ENCODE results near the gene NTN4. TPM values are rescaled to one million over a fixed set of nuclear protein-coding genes. Genes with fewer than 3 reads are reported as not detected.
A peak's percentile ranks its signal among the peaks of the same experiment; 100 is the strongest.
"Not testable (repeated sequence)": the region's sequence is repeated elsewhere in the genome, so short reads cannot be mapped to it uniquely, and the experiment has no call there.

NTN4 gene
- total and polyA plus RNA-seq, 4 donors, result 19.5 to 68.9 (median 63.8) TPM

GRCh38 chr12:95787274-95787818 is 3.2 kb downstream of the NTN4 start:
- no peak overlapping the region for H3K4me3 ChIP-seq (ENCODE audit: low read length in 2 of 2)
- no peaks in the 10 kb centered on the region for H3K27me3 ChIP-seq (ENCODE audit: control insufficient read depth in 1 of 2, insufficient read depth in 2 of 2, low read length in 1 of 2)
- DNase-seq (no peak), ATAC-seq (ENCODE audit: low FRiP score) (no peak)
- H3K27ac ChIP-seq (ENCODE audit: low read depth in 1 of 2, low read length in 2 of 2), result no peak overlapping the region
- 91 to 93% methylated on average over 12 of the region's 12 CpGs for WGBS, 2 donors
- no peaks in the 10 kb centered on the region for H3K9me3 ChIP-seq (ENCODE audit: control insufficient read depth, low read length)
- H3K4me1 ChIP-seq (ENCODE audit: control insufficient read depth in 1 of 2, insufficient read depth in 2 of 2, low read length in 2 of 2), result peaks cover 0 to 11% of the 10 kb centered on the region in 2 donors
- intact Hi-C loops (cut with DNase I), result loop anchor here in 1 of 2 donors (5.0 kb wide), 1 partner anchor 55 kb away; no protein-coding TSS in a partner anchor
- peaks cover 0 to 1% of the 10 kb centered on the region in 2 donors for H3K36me3 ChIP-seq (ENCODE audit: control insufficient read depth in 1 of 2, insufficient read depth in 2 of 2, low read length in 1 of 2)

- peaks cover 0 to 1% of the 10 kb centered on the region in 2 donors for H3K36me3 ChIP-seq (ENCODE audit: control insufficient read depth in 1 of 2, insufficient read depth in 2 of 2, low read length in 1 of 2)
- H3K27ac ChIP-seq (ENCODE audit: low read depth in 1 of 2, low read length in 2 of 2), result no peak overlapping the region
- H3K27me3 ChIP-seq (ENCODE audit: control insufficient read depth in 1 of 2, insufficient read depth in 2 of 2, low read length in 1 of 2), result no peaks in the 10 kb centered on the region
- no peaks in the 10 kb centered on the region for H3K9me3 ChIP-seq (ENCODE audit: control insufficient read depth, low read length)
- peaks cover 0 to 11% of the 10 kb centered on the region in 2 donors for H3K4me1 ChIP-seq (ENCODE audit: control insufficient read depth in 1 of 2, insufficient read depth in 2 of 2, low read length in 2 of 2)
- intact Hi-C loops (cut with DNase I), result loop anchor here in 1 of 2 donors (5.0 kb wide), 1 partner anchor 53 kb away; no protein-coding TSS in a partner anchor
- DNase-seq (no peak), ATAC-seq (ENCODE audit: low FRiP score) (no peak)
- H3K4me3 ChIP-seq (ENCODE audit: low read length in 2 of 2), result no peak overlapping the region
- WGBS, 2 donors, result 65 to 68% methylated on average over 1 of the region's 1 CpG
Observed at GRCh38 chr12:95784915-95785314, 5.6 kb downstream of the NTN4 start.

GRCh38 chr12:95784286-95784685 is 6.3 kb downstream of the NTN4 start:
- ATAC-seq (ENCODE audit: low FRiP score), result no peak
- peak in 1 of 2 donors; percentile 76 for DNase-seq
- Histone ChIP-seq H3K36me3 (ENCODE audit: control insufficient read depth in 1 of 2, insufficient read depth in 2 of 2, low read length in 1 of 2) (peaks cover 0 to 1% of the 10 kb centered on the region in 2 donors), H3K4me1 (ENCODE audit: control insufficient read depth in 1 of 2, insufficient read depth in 2 of 2, low read length in 2 of 2) (peaks cover 0 to 11% of the 10 kb centered on the region in 2 donors), H3K9me3 (ENCODE audit: control insufficient read depth, low read length) (no peaks in the 10 kb centered on the region), H3K27me3 (ENCODE audit: control insufficient read depth in 1 of 2, insufficient read depth in 2 of 2, low read length in 1 of 2) (no peaks in the 10 kb centered on the region), H3K4me3 (ENCODE audit: low read length in 2 of 2) (no peak overlapping the region), H3K27ac (ENCODE audit: low read depth in 1 of 2, low read length in 2 of 2) (no peak overlapping the region)
- intact Hi-C loops (cut with DNase I), result no loop called here
- WGBS, 2 donors, result 72 to 77% methylated on average over 4 of the region's 4 CpGs

DNA sequence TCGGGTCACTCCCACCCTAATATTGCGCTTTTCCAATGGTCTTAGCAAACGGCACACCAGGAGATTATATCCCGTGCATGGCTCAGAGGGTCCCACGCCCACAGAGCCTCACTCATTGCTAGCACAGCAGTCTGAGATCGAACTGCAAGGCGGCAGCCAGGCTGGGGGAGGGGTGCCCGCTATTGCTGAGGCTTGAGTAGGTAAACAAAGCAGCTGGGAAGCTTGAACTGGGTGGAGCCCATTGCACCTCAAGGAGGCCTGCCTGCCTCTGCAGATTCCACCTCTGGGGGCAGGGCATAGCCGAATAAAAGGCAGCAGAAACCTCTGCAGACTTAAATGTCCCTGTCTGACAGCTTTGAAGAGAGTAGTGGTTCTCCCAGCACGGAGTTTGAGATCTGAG is 15.1 kb downstream of the NTN4 start:
- not testable (repeated sequence) for H3K27me3 ChIP-seq (ENCODE audit: control insufficient read depth in 1 of 2, insufficient read depth in 2 of 2, low read length in 1 of 2)

DNA sequence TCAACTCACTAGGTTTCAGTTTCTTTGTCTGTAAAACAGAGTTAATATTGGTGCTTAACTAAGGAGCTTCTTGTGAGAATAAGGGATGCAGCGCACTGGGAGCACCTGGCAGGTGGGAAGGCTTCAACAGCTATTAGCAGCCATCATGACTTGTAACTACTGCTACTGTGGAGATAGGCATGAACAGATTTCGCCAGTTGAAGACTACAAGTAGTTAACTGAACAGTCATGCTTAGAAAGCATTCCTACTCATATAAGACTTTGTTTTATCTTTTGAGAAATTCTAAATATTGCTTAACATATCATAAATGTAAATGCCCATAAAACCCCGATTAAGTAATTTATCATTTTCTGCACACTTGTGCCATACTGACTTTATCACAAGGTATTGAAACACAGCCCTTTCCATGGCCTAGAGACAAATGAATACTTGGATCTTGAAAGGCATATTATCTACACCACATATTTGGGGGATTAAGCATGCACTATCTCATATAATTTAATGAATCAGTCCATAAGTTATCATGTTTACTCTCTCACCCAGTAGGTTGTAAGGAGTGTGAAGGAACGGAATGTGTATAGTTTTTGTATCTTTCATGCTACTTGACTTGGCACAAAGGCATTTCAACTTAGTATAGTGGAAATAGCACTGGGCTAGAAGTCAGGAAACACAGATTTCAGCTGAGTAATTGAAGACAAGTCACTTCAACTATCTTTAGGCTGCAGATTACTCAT is 16.1 kb downstream of the NTN4 start:
- 54 to 60% methylated on average over 4 of the region's 4 CpGs for WGBS, 2 donors
- Histone ChIP-seq H3K27me3 (ENCODE audit: control insufficient read depth in 1 of 2, insufficient read depth in 2 of 2, low read length in 1 of 2) (no peaks in the 10 kb centered on the region), H3K36me3 (ENCODE audit: control insufficient read depth in 1 of 2, insufficient read depth in 2 of 2, low read length in 1 of 2) (no peaks in the 10 kb centered on the region), H3K9me3 (ENCODE audit: control insufficient read depth, low read length) (no peaks in the 10 kb centered on the region), H3K4me1 (ENCODE audit: control insufficient read depth in 1 of 2, insufficient read depth in 2 of 2, low read length in 2 of 2) (no peaks in the 10 kb centered on the region), H3K4me3 (ENCODE audit: low read length in 2 of 2) (no peak overlapping the region), H3K27ac (ENCODE audit: low read depth in 1 of 2, low read length in 2 of 2) (no peak overlapping the region)
- intact Hi-C loops (cut with DNase I), result no loop called here
- ATAC-seq (ENCODE audit: low FRiP score) (no peak), DNase-seq (no peak)

More for the DNA sequence above, 15.1 kb downstream of the NTN4 start:
- intact Hi-C loops (cut with DNase I); DNase-seq; H3K4me1 ChIP-seq (ENCODE audit: control insufficient read depth in 1 of 2, insufficient read depth in 2 of 2, low read length in 2 of 2); H3K9me3 ChIP-seq (ENCODE audit: control insufficient read depth, low read length); H3K4me3 ChIP-seq (ENCODE audit: low read length in 2 of 2); H3K27ac ChIP-seq (ENCODE audit: low read depth in 1 of 2, low read length in 2 of 2); ATAC-seq (ENCODE audit: low FRiP score); H3K36me3 ChIP-seq (ENCODE audit: control insufficient read depth in 1 of 2, insufficient read depth in 2 of 2, low read length in 1 of 2): not testable (repeated sequence)
- 87% methylated on average over 10 of the region's 10 CpGs for WGBS, 2 donors

DNA sequence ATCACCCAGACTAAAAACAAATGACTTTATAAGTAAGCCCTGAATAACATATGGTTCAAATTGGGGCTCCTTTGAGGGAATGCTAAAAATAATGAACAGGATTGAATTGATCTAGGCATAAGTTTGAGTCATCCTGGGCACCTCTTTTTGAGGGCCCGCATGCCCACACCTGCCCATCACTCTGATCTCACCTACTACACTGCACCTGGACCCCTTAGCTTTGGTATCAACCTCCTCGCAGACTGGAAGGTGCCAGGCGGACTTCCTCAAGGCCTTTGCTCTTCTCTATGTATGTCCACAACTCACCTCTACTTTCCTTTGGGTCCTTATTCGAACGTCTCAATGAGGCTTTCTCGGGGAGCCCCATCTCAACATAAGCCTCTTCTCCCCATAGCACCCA is 17.2 kb downstream of the NTN4 start:
- Histone ChIP-seq H3K36me3 (ENCODE audit: control insufficient read depth in 1 of 2, insufficient read depth in 2 of 2, low read length in 1 of 2) (no peaks in the 10 kb centered on the region), H3K4me1 (ENCODE audit: control insufficient read depth in 1 of 2, insufficient read depth in 2 of 2, low read length in 2 of 2) (no peaks in the 10 kb centered on the region), H3K9me3 (ENCODE audit: control insufficient read depth, low read length) (no peaks in the 10 kb centered on the region), H3K27me3 (ENCODE audit: control insufficient read depth in 1 of 2, insufficient read depth in 2 of 2, low read length in 1 of 2) (no peaks in the 10 kb centered on the region), H3K27ac (ENCODE audit: low read depth in 1 of 2, low read length in 2 of 2) (no peak overlapping the region), H3K4me3 (ENCODE audit: low read length in 2 of 2) (no peak overlapping the region)
- ATAC-seq (ENCODE audit: low FRiP score) (no peak), DNase-seq (no peak)
- intact Hi-C loops (cut with DNase I), result no loop called here
- WGBS, 2 donors, result 98 to 99% methylated on average over 6 of the region's 6 CpGs

GRCh38 chr12:95767703-95768102 is 22.9 kb downstream of the NTN4 start:
- intact Hi-C loops (cut with DNase I), result no loop called here
- no peaks in the 10 kb centered on the region for H3K9me3 ChIP-seq (ENCODE audit: control insufficient read depth, low read length)
- H3K27ac ChIP-seq (ENCODE audit: low read depth in 1 of 2, low read length in 2 of 2), result no peak overlapping the region
- 85 to 87% methylated on average over 6 of the region's 6 CpGs for WGBS, 2 donors
- ATAC-seq (ENCODE audit: low FRiP score) (no peak), DNase-seq (no peak)
- no peaks in the 10 kb centered on the region for H3K36me3 ChIP-seq (ENCODE audit: control insufficient read depth in 1 of 2, insufficient read depth in 2 of 2, low read length in 1 of 2)
- no peaks in the 10 kb centered on the region for H3K27me3 ChIP-seq (ENCODE audit: control insufficient read depth in 1 of 2, insufficient read depth in 2 of 2, low read length in 1 of 2)
- peaks cover 0 to 3% of the 10 kb centered on the region in 2 donors for H3K4me1 ChIP-seq (ENCODE audit: control insufficient read depth in 1 of 2, insufficient read depth in 2 of 2, low read length in 2 of 2)
- no peak overlapping the region for H3K4me3 ChIP-seq (ENCODE audit: low read length in 2 of 2)

GRCh38 chr12:95766356-95767019 is 24.1 kb downstream of the NTN4 start:
- DNase-seq, result no peak
- 57 to 70% methylated on average over 7 of the region's 7 CpGs for WGBS, 2 donors
- Histone ChIP-seq H3K4me1 (ENCODE audit: control insufficient read depth in 1 of 2, insufficient read depth in 2 of 2, low read length in 2 of 2) (peaks cover 0 to 3% of the 10 kb centered on the region in 2 donors), H3K36me3 (ENCODE audit: control insufficient read depth in 1 of 2, insufficient read depth in 2 of 2, low read length in 1 of 2) (no peaks in the 10 kb centered on the region), H3K27me3 (ENCODE audit: control insufficient read depth in 1 of 2, insufficient read depth in 2 of 2, low read length in 1 of 2) (no peaks in the 10 kb centered on the region), H3K27ac (ENCODE audit: low read depth in 1 of 2, low read length in 2 of 2) (no peak overlapping the region), H3K9me3 (ENCODE audit: control insufficient read depth, low read length) (no peaks in the 10 kb centered on the region), H3K4me3 (ENCODE audit: low read length in 2 of 2) (no peak overlapping the region)
- intact Hi-C loops (cut with DNase I), result no loop called here
- ATAC-seq (ENCODE audit: low FRiP score), result no peak

Data from aorta (tissue), 5 donors.